Psoas muscle (tissue), 8 donors: ENCODE results near the gene MEF2B. TPM values are rescaled to one million over a fixed set of nuclear protein-coding genes. Genes with fewer than 3 reads are reported as not detected.

Source experiments
- ATAC-seq, 4 donors: fragments of 200-7000 bp; cut with Tn5 transposase; one replicate each; pipeline ENCODE4 v1.9.1; 2020; ENCODE audit warnings: moderate library complexity in 3 of 4, mild to moderate bottlenecking in 2 of 4
- DNase-seq, 2 donors: peaks; one replicate each; pipeline ENCODE4 v3.0.0-alpha.2; 2020
- H3K27ac ChIP-seq: fragments of 200-600 bp; one replicate; pipeline ENCODE4 v1.8.0; 2022
- H3K27me3 ChIP-seq, 3 donors: fragments of 200-600 bp in 1 of 3; one replicate each; pipeline versions ENCODE4 v1.6.1 to v1.8.0; 2013 to 2022; ENCODE audit warnings: low read length in 2 of 3, mild to moderate bottlenecking in 2 of 3, moderate library complexity in 1 of 3; ENCODE audit not compliant: insufficient read depth in 3 of 3
- H3K36me3 ChIP-seq, 2 donors: fragments of 200-600 bp in 1 of 2; one replicate each; pipeline versions ENCODE4 v1.6.1 to v1.8.0; 2013 to 2022; ENCODE audit warnings: low read depth in 1 of 2, mild to moderate bottlenecking in 1 of 2, moderate library complexity in 1 of 2; ENCODE audit not compliant: insufficient read depth in 1 of 2
- H3K4me1 ChIP-seq: fragments of 200-600 bp; one replicate; pipeline ENCODE4 v1.8.0; 2022
- H3K4me3 ChIP-seq: fragments of 200-600 bp; one replicate; pipeline ENCODE4 v1.8.0; 2022; ENCODE audit warnings: mild to moderate bottlenecking
- H3K9me3 ChIP-seq: fragments of 200-600 bp; one replicate; pipeline ENCODE4 v1.8.0; 2022
- WGBS, 3 donors: extraction: QIAGEN DNeasy Blood & Tissue Kit; methylation state at CpG; one replicate each; pipeline versions ENCODE4 v1.1.6 to v1.1.7; 2013; 5-methylcytosine and 5-hydroxymethylcytosine counted together
- intact Hi-C, 2 donors: fragments of 100-400 bp; cut with DNase I; formaldehyde crosslinking; loops; one replicate each; pipeline versions ENCODE4 v1.11.0 to v1.14.2; 2022
- polyA plus RNA-seq, 3 donors: library from polyadenylated mRNA; stranded (reverse); fragments of 200-250 nt; gene quantifications; one replicate each; pipeline ENCODE4 v1.2.3, GENCODE V29; 2013
- total RNA-seq, 4 donors: library from RNA; stranded (reverse); fragmentation: NEBNext Ultra II Directional in 2 of 4; extraction: Animal tissue kit (Norgen Biotek cat#: 25700) in 2 of 4; gene quantifications; one replicate each; pipeline versions ENCODE4 v1.2.1 to v1.2.4, GENCODE V29; 2021 to 2023
- TF ChIP-seq, protein P1 (sequence below): fragments of 200-600 bp; IDR thresholded peaks from one replicate; pipeline ENCODE4 v1.8.0; 2022; ENCODE audit warnings: antibody characterized with exemption
- donor health status: healthy with polysubstance abuse.
- donor health status: DM: no; HTN: no; CAD: no; lungs with moderate emphysema.
- donor health status: Bipolar disorder and iron deficiency.
- donor health status: healthy.
- donor health status: DM: yes; HTN: yes; CAD: no.
- donor health status: DM: no; HTN: no; CAD: no.
- donor health status: DM: no; HTN: no; CAD: no.
- donor health status: DM: yes; HTN: yes; CAD: no.

Gene MEF2B
- total and polyA plus RNA-seq, 7 donors, result 0.07 to 0.91 (median 0.56) TPM

DNA sequence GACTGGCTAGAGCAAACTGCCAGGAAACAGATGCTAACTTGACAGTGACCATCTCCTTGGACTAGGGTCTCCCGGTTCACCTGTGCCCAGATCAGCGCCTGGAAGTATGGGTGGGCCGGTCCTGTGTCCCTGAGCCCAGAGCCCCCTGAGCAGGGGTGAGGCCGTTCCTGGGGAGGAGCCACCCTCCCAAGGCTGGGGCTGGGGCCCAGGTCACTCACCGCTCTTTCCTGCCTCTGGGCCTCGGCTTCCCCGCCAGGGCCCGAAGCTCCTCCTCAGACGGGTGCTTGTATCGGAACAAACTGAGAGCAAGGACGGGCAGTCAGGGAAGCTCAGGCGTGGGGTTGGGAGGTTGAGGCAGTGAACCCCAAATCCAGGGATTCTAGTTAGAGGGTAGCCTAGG is 37.2 kb downstream of the MEF2B start:
- DNase-seq (no peak), ATAC-seq (no peak)
- TF ChIP-seq, protein P1, sequence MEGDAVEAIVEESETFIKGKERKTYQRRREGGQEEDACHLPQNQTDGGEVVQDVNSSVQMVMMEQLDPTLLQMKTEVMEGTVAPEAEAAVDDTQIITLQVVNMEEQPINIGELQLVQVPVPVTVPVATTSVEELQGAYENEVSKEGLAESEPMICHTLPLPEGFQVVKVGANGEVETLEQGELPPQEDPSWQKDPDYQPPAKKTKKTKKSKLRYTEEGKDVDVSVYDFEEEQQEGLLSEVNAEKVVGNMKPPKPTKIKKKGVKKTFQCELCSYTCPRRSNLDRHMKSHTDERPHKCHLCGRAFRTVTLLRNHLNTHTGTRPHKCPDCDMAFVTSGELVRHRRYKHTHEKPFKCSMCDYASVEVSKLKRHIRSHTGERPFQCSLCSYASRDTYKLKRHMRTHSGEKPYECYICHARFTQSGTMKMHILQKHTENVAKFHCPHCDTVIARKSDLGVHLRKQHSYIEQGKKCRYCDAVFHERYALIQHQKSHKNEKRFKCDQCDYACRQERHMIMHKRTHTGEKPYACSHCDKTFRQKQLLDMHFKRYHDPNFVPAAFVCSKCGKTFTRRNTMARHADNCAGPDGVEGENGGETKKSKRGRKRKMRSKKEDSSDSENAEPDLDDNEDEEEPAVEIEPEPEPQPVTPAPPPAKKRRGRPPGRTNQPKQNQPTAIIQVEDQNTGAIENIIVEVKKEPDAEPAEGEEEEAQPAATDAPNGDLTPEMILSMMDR, result no peak
- Histone ChIP-seq H3K27ac (no peak overlapping the region), H3K4me3 (no peak overlapping the region), H3K27me3 (no peaks in the 10 kb centered on the region), H3K9me3 (peaks cover 6% of the 10 kb centered on the region), H3K4me1 (peaks cover 6% of the 10 kb centered on the region), H3K36me3 (peaks cover 0 to 7% of the 10 kb centered on the region in 2 donors)
- intact Hi-C loops, result no loop called here
- WGBS, 3 donors, result 95 to 97% (median 96%) methylated on average over 12 of the region's 12 CpGs

DNA sequence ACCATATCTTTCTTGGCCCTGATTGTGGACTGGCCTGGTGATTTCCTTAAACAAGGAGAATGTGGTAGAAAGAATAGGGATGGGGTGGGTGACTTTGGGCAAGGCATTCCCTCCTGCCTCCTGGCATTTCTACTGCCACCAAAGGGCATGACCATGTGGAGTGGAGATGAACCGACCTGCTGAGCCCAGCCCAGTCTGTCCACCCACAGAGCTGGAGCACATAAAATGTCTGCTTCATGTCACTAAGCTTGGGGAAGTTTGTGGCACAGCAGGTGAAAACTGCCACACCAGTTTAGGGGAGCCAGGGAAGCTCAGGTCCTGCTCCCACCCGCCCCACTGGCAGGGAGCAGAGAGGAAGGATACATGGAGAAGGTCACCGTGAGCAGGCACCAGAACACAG is 38.1 kb downstream of the MEF2B start:
- Histone ChIP-seq H3K27ac (no peak overlapping the region), H3K4me1 (peaks cover 6% of the 10 kb centered on the region), H3K9me3 (peaks cover 6% of the 10 kb centered on the region), H3K27me3 (no peaks in the 10 kb centered on the region), H3K4me3 (no peak overlapping the region), H3K36me3 (peaks cover 0 to 7% of the 10 kb centered on the region in 2 donors)
- DNase-seq (no peak), ATAC-seq (no peak)
- intact Hi-C loops, result no loop called here
- TF ChIP-seq, protein P1, result no peak
- WGBS, 3 donors, result 78 to 100% (median 97%) methylated on average over 3 of the region's 3 CpGs

DNA sequence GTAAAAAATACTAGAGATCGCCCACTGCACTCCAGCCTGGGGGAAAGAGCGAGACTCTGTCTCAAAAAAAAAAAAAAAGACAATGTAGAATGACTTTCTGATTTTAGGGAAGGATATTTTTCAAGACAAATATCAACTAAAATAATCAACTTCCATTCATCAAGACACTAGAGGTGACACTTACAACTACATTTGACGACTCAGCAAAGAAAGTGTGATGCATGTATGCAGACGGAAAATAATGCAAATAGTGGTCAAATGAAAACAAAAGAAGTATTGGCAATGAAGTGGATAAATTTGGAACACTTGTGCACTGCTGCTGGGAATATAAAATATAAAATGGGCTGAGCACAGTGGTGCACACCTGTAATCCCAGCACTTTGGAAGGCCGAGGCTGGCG is 44.0 kb downstream of the MEF2B start:
- H3K9me3 ChIP-seq, result peaks cover 5% of the 10 kb centered on the region
- DNase-seq, result no peak
- TF ChIP-seq, protein P1, result no peak
- no peaks in the 10 kb centered on the region for H3K4me1 ChIP-seq
- H3K36me3 ChIP-seq, result peaks cover 2 to 44% of the 10 kb centered on the region in 2 donors
- no peak overlapping the region for H3K27ac ChIP-seq
- intact Hi-C loops, result no loop called here
- H3K4me3 ChIP-seq, result no peak overlapping the region
- ATAC-seq, result no peak
- no peaks in the 10 kb centered on the region for H3K27me3 ChIP-seq
- WGBS, 3 donors, result 95 to 98% (median 98%) methylated on average over 6 of the region's 6 CpGs

DNA sequence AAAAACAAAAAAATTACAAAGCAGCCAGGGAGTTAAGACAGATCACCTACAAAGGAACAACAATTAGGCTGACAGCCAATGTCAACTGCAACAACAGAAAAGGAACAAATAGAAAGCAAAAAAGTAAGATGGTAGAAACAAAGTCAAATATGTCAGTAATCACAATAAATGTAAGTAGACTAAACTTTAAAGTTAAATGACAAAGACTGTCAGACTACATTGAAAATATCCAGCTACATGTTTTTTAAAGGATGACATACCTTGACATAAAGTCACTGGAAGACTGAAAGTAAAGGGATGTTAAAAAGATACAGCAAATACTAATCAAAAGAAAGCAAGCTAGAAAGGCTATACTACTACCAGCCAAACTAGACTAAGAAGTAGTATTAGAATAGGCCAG is 46.7 kb downstream of the MEF2B start:
- intact Hi-C loops, result no loop called here
- H3K4me1 ChIP-seq, result no peaks in the 10 kb centered on the region
- H3K4me3 ChIP-seq, result no peak overlapping the region
- H3K36me3 ChIP-seq, result peaks cover 2 to 58% of the 10 kb centered on the region in 2 donors
- no peaks in the 10 kb centered on the region for H3K27me3 ChIP-seq
- no peak for ATAC-seq
- DNase-seq, result no peak
- H3K9me3 ChIP-seq, result peaks cover 5% of the 10 kb centered on the region
- no peak overlapping the region for H3K27ac ChIP-seq
- TF ChIP-seq, protein P1, result no peak

DNA sequence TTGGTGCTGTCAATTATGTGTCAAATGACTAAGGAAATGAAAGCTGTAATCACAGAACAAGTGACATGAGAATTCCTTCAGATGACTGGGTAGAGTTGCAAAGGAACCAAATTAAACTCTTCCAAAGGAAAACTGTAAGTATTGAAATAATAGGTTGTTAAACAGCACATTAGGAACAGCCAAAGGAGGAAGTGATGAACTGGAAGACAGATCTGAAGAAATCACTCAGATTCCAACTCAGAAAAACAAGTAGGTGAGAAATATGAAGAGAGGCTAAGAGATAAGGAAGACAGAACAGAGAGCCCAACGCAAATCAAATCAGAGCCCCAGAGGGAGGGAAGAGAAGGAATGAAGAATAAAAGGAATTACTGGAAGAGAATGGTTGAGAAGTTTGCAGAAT is 47.2 kb downstream of the MEF2B start:
- intact Hi-C loops, result no loop called here
- H3K27me3 ChIP-seq, result no peaks in the 10 kb centered on the region
- 98 to 100% (median 100%) methylated on average over 1 of the region's 1 CpG for WGBS, 3 donors
- TF ChIP-seq, protein P1, result no peak
- DNase-seq, result no peak
- H3K4me3 ChIP-seq, result no peak overlapping the region
- no peak overlapping the region for H3K27ac ChIP-seq
- H3K36me3 ChIP-seq, result peaks cover 2 to 61% of the 10 kb centered on the region in 2 donors
- H3K4me1 ChIP-seq, result no peaks in the 10 kb centered on the region
- ATAC-seq, result no peak
- peaks cover 5% of the 10 kb centered on the region for H3K9me3 ChIP-seq
